ENCODE data around the gene METTL25B.

Gene METTL25B

GRCh38 chr1:156728599-156729462 is 562 bp downstream of the METTL25B start, which contains the start of gene ISG20L2:
Gene ISG20L2, minus strand, starts transcription at chr1:156728766. Its CDS starts 1,114 bp downstream, at chr1:156727652.
- peak; percentile 91 for DNase-seq

DNA sequence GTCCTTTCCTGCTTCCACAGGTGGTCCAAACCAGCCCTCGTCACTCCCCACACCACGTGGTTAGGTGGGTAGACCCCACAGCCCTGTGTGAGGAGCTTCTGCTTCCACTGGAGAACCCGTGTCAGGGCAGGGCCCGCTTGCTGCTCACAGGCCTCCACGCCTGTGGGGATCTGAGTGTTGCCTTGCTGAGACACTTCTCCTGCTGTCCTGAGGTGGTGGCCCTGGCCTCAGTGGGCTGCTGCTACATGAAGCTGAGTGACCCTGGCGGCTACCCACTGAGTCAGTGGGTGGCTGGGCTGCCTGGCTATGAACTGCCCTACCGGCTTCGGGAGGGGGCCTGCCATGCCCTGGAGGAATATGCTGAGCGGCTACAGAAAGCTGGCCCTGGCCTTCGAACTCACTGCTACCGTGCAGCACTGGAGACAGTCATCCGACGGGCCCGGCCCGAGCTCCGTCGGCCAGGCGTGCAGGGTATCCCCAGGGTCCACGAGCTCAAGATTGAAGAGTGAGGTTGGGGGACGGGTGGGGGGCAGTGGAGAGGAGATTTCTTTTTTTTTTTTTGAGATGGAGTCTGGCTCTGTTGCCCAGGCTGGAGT is 5.8 kb downstream of the METTL25B start:
- no peak for DNase-seq

- no peak for DNase-seq
Measured at GRCh38 chr1:156738407-156738806, 10.1 kb downstream of the METTL25B start.

GRCh38 chr1:156738916-156739315 is 10.6 kb downstream of the METTL25B start:
- no peak for DNase-seq

DNA sequence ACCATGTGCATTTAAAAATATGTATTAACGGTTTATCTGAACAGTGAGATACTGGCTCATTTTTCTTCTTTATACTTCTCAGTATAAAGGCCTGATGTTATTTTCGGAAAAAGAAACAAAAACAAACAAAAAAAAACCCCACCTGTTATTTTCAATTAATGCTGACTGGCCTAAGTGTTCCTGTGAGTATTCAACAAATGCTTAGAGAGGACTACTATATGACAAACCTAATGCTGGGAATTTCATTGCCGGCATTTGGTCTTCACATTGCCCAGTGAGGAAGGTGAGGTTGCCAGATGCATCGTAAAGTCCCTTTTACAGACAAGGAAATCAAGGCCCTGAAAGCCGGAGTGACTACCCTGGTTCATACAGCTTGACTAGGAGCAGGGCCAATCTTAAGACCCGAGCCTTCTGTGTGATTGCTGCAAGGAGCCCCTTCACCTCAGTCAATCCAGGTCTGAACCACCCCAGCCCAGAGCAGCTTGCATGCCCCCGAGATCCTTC is 12.0 kb downstream of the METTL25B start:
- DNase-seq, result no peak

GRCh38 chr1:156740741-156741480 is 12.6 kb downstream of the METTL25B start, which contains the start of gene MRPL24:
Gene MRPL24, minus strand, starts transcription at chr1:156741088. Its CDS starts 2,384 bp downstream, at chr1:156738704.
- DNase-seq, result peak; percentile 99

- DNase-seq, result no peak
Measured at GRCh38 chr1:156741481-156741983, 13.3 kb downstream of the METTL25B start.

GRCh38 chr1:156742017-156742416 is 13.7 kb downstream of the METTL25B start:
- no peak for DNase-seq

GRCh38 chr1:156742801-156743200 is 14.5 kb downstream of the METTL25B start:
- no peak for DNase-seq

DNA sequence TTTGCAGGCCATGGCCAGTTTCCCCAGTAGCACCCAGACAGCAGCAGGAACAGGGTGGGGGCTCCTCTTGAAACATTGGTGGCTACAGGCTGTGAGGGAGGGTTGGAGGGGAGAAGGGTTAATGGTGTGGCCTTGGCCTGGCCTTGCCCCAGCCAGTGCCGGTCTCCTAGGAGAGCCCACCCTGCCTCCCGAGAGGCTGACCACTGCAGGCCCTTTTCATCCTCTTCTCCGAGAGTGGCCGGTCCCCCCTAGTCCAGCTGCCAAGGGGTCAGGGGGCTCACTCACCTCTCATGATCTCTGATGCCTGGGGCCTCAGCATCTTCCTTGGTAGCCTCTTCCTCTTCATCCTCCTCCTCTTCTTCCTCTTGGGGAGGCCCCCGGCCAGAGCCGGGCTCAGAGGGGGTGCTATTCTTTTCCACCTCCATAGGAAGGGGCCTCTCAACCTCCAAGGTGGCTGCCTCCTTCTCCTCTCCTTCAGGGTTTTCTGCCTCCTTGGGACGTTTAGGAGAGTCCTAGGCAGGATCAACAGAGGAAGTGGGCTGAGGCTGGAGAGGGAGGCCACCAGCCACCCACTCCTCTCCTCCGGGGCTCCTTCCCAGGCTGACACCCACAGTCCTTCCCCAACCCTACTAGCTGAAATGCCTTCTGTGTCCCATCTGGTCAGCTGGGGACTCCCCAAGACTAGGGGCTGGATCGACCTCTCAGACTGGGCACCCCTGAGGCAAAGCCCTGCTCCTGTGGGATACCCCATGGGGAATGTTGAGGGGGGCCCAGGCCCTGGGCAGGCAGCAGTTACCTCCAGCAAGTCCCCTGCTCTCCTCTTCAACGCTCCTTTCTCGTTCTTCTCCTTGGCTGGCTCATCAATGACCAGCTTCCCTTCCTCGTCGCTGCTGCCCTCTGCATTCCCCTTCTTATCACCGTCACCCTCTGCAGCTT is 15.4 kb downstream of the METTL25B start:
- DNase-seq, result no peak

DNA sequence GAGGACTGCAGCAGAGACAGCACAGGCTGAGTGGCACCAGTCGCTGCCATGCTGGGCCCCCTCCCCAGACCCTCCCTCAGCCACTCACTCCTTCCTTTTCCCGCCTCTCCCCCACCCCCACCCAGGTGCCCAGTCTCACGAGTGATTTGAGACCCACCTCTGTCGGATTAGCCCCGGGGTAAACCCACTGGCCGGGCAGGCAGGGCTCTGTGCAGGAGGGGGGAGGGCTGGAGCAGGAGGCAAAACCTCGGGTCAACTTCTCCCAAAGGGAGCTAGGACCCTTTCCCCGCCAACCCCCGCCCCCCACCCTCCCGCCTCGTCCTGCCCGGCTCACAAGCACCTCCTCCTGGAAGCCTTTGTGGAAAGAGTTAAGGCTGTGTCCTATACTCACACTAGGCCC is 16.1 kb downstream of the METTL25B start:
- DNase-seq, result no peak

DNA sequence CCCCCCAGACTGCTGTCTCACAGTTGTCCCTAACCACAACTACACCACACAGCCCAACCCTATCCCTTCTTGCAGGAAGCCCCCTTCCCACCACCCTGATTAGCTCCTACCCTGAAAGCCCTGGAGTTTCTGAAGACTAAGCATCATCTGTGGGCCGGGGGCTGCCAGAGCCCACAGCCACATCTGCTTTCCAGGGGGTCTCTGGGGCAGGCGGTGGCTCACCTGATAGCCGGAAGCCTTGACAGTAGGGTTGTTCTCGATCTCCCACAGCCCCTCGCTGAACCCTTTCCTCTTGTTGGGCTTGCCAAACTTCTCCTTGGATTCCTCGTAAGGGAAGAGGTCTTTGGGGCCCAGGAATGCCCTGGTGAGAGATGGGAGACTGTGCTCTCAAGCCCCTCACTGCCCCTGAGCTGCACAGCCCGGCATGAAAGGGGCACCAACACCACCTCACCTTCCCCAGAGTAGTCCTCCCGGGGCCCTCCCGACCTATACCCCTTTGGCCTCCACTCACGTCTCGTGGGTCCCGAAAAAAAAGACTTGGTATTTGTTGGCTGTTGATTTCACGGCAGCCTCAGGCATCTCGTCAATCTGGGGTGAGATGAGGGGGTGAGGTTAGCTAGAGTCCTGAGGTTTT is 16.6 kb downstream of the METTL25B start:
- no peak for DNase-seq

GRCh38 chr1:156745881-156746280 is 17.6 kb downstream of the METTL25B start:
- DNase-seq, result no peak

DNA sequence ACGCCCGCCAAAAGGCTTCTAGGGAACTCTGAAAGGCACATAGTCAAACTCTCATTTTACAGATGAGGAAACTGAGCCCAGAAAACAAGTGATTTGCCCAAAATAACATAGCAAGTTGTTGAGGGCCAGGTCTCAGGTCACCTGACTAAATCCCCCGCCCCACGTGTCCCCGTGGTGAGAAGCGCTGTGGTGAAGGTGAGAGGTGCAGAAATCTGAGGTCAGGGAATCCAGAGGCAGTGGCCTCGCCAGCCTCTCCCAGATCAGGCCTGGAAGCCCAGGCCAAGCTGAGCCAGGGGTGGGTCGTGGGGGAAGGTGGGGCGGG is 18.1 kb downstream of the METTL25B start:
- DNase-seq, result no peak

DNA sequence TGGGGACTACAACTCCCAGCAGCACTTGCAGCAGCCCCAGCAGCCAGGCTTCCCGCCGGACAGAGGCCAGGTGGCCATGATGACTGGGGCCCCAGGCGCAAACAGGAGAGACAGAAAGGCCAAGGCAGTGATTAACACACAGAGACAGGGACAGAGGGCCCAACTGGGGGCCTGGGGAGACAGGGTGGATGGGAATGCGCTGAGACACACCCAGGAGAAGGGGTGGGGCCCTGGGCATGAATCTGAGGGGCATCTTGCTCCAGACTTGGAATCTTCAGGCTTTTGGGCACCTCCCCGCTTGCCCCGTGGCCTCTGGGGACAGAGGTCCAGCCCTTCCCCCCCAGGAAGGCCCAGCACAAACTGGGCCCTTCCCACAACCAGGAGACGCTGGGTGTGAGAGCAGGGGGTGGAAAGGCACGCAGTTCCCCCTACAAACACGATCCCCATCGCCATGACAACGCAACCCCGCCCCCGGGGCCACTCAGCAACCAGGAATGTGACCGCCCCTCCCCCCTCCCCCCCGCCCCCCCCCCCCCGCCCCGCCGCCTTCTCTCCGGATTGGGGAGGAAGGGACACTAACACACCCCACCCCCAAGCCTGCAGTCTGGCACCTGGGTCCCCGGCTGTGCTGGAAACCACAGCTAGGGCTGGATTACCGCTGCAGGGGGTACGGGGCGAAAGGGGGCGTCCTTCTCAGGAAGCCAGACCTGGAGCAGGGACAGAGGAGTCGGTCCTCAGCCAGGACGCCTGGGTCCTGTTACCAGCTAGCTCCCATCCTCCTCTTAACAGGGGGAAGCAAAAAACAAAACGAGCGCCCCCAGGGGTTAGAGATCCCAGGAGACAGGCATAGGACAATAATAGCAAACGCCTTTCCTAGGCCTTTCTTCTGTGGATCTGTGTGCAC is 18.7 kb downstream of the METTL25B start:
- peak; percentile 50 for DNase-seq

- DNase-seq, result no peak
Measured at GRCh38 chr1:156747742-156748669, 19.7 kb downstream of the METTL25B start.

DNA sequence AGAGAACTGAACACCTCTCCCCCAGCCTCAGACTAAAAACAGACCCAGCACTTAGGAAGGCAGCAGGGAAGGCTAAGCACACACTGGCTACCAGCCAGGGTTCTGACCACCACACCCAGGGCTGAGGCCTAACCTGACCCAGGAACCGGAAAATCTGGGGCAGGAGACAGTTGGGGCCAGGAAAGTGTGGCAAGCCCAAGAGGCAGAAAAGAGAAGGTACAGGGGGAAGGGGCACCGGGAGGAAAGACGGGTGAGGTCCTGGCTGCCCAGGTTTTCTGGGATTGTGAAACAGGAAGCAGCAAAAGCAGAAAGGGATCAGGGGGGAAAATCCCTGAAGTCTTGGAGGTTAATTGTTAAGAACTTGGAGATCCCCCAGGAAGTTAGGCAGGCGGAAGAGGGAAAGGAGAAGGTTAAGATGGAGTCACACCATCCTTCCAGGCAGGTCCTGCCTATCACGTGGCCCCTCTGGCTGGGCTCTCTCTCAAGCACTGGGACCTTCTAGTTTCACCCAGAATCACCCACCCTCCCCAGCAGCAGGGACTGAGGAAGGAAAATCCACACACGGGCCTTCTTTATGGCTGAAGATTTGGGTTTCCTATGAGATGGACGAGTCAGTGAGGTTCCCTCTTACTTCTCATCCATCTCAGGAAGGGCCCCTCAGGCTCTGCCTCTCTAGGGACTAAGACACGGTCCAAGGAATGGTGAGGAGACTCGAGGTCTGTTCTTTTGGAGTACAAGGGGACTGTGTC is 20.6 kb downstream of the METTL25B start:
- DNase-seq, result no peak

DNA sequence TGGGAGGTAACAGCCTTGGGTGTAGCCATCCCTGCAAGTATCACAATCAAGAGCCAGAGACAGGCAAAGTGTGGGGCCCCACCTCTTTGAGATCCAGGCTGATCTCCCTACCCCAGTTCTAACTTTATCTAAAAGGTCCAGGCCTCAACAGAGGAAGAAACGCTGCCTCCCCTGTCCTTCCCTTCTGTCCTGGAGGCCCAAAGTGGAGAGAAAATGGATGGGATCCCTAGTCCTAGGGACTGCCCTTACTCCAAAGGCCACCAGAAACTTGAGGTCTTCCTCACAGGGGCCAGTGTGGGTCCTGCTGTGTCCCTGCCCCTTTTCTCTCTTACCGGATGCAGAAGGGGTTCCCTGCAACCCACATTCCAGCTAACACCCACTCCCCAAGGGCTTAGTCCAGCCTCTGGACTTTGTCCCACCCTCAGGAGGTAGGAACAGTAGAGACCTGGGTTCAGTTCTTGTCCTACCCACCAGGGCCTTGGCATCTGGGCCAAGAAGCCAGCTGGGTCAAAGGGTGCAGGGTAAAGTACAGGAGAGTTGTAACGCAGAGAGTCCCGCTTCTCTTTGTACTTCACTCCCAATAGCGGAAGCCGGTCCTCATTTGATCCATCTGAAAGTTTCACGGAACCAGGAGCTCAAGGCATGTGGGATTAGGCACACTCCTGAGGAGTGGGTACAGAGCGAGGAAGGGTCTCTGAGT is 21.3 kb downstream of the METTL25B start:
- DNase-seq, result no peak
